HG02571 (cell line): Measurements from ENCODE around the gene METTL25B.

Experiments
- ATAC-seq: cut with Tn5 transposase; IDR thresholded peaks from one replicate; pipeline ENCODE4 v1.9.1; 2021; ENCODE audit warnings: mild to moderate bottlenecking, moderate library complexity; ENCODE audit not compliant: unreplicated experiment

METTL25B gene

DNA sequence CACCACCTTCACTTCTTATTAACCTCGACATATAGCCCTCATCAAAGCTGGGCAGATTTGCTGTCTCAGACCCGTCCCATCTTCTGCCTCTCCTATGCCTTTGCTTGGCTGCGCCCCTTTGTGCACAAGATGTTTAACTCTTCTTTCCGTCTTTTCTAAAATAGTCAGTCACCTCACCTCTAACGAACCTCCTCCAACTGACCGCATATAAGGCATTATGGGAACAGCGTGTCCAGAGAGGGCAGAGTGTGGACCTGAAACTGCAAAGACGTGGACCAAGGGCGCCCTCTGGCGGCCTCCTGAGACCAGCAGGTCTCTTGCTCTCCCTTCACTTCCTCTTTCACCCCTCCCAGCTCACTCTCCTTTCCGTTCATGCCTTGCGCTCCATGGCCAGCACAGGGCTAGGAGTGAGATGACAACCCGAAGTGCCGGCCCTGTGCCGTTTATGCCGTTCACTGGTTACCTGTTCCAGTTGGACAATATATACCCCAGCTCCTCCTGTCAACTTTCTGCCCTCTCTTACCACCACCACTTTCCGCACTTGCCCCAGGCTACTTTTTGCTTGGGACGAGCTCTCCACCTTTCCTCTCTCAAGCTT lies 2.5 kb upstream of the METTL25B start:
- no peak for ATAC-seq

DNA sequence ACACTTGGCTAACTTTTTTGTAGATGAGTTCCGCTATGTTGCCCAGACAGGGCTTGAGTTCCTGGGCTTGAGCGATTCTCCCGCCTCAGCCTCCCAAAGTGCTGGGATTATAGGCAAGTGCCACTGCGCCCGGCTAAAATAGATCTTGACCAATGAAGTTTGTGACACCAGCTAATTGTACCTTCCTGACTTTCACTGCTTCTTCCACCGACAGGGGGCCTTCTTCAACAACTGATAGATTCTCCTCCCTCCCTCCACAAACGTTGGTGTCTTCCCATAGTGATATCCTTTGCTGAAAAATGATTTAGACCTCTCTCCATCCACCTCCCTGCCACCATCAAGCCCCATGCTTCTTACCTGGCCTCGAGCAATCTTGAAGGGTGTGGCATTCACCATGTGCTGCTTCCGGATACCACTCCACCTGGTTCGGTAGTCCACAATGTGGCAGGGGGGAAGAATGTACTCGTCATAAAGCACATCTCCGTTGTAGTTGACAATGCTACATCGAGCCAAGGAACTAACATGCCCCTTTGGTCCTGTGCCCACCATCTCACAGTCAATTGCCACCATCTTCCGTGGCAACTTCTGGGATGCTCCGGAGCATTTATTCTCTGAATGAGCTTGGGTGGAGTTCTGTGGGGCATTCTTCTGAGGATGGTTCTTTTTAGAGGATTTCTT lies 1.6 kb upstream of the METTL25B start:
- no peak for ATAC-seq

DNA sequence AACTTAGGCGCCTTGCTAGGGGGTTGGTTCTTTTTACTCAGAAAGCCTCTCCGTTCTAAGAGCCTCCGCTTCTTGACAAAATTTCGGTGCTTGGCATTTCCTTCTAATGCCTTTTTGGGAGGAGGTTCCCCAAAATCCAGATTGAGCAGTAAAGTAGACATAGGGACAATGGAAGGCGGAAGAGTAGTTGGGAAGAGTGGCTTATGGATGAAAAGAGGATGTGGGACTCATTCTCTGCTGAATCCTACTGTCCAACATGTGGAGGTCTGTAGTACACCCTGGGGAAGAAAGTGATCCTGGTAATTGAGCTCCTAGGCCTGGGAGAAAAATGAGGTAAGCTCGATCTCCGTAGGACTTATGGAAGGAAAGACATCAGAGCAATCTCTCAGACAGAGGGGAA lies 777 bp upstream of the METTL25B start:
- no peak for ATAC-seq

DNA sequence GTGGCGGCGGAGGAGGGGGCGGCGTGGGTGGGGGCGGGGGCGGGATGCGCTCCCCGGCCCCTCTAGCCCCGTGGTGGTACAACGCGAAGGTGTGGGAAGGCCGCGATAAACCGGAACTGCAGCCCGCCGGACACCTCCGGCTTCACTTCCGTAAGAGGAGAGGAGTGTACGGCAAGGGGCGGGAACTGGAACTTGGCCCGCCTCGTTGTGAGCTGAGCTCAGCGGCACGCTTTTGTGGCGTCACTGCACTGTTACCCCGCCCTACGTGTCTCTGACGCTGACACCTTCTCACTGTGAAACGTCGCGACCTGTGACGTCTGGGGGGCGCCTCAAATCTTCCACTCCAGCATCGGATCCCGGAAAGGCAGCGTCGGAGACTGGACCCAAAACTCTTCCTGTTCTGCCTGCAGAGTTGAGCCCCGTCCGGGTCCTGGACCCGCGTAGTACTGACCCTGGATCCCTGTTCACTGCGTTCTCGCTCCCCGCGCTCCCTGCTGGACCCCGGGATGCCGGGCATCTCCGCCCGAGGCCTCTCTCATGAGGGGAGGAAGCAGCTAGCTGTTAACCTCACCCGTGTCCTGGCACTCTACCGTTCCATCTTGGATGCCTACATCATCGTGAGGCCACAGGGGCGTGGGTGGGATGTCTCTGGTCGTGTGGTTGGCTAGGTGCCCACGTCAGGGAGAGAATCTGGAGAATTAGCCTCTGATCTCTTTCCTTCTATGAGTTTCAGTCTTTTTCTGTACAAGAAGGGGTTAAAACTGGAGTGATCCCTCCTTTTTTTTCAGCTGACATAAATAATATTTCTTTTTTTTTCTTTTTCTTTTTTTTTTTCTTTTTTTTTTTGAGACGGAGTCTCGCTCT lies 562 bp downstream of the METTL25B start, which contains the start of gene ISG20L2:
Gene ISG20L2 (minus strand): TSS at position 168 of the 864 bp plus-strand sequence. CDS start 1,114 bp downstream, outside the sequence.
- peak; percentile 86 for ATAC-seq

DNA sequence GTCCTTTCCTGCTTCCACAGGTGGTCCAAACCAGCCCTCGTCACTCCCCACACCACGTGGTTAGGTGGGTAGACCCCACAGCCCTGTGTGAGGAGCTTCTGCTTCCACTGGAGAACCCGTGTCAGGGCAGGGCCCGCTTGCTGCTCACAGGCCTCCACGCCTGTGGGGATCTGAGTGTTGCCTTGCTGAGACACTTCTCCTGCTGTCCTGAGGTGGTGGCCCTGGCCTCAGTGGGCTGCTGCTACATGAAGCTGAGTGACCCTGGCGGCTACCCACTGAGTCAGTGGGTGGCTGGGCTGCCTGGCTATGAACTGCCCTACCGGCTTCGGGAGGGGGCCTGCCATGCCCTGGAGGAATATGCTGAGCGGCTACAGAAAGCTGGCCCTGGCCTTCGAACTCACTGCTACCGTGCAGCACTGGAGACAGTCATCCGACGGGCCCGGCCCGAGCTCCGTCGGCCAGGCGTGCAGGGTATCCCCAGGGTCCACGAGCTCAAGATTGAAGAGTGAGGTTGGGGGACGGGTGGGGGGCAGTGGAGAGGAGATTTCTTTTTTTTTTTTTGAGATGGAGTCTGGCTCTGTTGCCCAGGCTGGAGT lies 5.8 kb downstream of the METTL25B start:
- ATAC-seq = no peak

DNA sequence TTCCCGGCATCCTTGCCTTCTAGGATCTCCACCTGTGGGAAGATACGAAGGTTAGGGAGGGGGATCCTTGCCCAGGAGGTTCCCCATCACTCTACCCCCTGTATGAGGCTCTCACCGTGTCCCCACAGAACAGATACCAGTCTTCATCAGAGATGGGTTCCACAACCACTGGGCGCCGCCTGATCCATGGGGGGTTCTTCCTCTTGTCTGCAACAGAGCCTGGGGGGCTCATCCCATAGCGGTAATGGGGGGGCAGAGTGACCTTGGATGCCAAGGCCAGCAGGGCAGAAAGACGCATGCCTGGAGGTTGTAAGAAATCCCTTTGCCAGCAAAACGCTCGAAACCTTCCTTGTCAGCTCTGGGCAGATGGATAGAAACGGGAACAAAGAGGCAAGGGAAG lies 10.1 kb downstream of the METTL25B start:
- ATAC-seq = no peak

DNA sequence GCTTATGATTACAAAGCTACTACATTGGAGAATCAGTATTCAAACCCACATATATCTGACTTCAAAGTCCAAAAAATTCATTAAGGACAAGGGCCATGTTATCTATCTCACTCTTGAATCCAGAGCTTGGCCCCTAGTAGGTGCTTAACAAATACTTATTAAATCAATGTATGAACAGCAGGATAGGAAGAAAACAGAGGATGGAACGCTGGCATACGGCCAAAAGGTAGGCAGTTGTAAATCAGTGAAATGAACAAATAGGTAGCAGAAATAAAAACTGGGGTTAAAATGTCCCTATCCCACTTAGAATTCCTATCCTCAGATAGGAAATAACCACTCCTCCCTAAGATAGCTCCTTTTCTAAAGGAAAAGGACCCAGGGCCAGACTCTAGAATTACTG lies 10.6 kb downstream of the METTL25B start:
- ATAC-seq = no peak

DNA sequence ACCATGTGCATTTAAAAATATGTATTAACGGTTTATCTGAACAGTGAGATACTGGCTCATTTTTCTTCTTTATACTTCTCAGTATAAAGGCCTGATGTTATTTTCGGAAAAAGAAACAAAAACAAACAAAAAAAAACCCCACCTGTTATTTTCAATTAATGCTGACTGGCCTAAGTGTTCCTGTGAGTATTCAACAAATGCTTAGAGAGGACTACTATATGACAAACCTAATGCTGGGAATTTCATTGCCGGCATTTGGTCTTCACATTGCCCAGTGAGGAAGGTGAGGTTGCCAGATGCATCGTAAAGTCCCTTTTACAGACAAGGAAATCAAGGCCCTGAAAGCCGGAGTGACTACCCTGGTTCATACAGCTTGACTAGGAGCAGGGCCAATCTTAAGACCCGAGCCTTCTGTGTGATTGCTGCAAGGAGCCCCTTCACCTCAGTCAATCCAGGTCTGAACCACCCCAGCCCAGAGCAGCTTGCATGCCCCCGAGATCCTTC lies 12.0 kb downstream of the METTL25B start:
- peak; percentile 0 for ATAC-seq

DNA sequence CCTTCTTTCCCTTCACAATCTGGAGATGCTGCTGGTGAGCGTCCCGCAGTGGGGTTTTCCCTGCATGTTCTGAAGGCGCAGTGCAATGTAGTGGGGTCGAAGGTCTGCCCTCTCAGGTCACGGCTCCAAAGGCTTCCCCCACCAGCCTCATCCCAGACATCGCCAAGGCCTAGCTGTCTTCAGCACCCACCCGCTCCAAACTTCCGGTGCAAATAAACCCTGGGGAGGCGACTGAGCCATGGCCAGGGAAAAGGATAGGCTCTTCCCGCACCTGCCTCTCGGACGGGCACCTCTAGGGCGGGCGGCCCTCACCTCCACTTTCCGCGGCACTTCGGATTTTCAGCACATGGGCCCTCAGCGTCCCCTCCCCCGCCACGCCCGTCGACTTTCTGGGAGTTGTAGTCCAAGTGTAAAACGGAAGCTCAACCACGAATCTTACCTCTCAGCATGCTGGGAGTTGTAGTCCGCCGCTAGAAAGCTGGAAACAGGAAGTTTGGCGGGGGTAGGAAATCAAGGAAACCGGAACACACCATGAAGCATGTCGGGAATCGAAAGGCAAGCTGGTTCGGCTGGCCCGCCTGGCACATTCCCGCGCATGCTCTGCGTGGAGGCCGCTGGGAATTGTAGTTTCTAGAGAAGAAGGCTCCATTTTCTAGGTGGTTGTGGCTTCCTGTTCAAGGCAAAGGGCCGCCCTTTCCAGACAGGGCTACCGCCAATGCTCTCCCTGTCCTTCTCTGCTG lies 12.6 kb downstream of the METTL25B start, which contains the start of gene MRPL24:
Gene MRPL24 (minus strand): TSS at position 348 of the 740 bp plus-strand sequence. CDS start 2,384 bp downstream, outside the sequence.
- peak; percentile 84 for ATAC-seq

DNA sequence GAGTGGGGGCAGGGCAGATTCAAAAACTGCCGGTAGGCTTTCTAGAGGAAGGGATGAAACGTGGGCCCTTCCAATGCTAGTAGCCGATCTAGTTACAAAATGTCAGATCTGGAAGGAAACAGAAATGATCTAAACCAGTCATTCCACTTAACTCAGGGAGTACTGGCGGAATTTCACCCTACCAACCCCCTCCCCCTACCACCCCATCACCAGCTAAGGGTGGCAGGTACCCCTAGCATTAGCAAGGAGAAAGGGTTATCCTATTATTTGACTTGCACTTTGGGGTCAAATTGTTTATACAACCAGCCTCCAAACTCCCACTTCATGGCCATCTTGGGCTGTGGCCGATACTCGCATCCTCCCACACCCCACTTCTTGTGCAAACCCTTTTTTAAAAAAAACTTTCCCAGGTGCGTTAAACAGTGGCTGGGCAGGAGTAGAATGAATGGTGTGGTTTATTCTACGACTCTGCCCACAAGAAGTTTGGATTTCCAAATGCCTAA lies 13.3 kb downstream of the METTL25B start:
- no peak for ATAC-seq

DNA sequence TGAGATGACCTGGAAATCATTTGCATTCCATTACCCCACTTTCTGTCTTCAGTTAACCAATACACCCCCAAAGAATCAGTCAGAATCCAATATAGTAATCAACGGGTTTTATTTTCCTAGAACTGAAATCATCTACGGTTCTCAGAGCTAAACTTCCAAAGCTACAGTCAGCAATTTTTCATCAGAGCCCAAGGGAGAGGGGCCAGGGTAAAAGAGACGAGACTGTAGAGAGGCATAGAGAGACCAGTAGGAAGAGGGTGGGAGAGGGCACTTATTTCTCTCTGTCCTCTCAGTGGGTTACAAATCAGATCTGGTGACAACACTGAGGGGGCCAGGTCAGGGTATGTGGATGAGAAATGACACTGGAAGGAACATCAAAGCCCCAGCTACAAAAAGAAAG lies 13.7 kb downstream of the METTL25B start:
- no peak for ATAC-seq

DNA sequence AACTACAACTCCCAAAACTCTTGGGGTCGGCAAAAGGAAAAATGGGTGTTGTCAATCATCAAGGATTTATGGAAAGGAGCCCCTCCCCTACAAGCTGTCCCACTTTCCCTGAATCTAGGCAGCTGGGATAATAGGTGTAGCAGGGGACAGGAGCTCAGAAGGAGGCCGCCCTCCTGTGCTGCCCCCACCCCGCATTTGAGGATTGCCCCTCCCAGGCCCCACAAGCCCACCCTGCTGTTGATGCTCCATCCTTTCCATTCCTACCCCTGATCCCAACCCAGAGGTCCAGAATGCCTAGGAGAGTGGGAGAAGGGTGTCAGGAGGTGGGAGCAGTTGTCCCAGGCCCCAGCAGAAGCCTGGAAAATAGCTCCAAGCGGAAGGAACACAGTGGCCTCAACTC lies 14.5 kb downstream of the METTL25B start:
- no peak for ATAC-seq

DNA sequence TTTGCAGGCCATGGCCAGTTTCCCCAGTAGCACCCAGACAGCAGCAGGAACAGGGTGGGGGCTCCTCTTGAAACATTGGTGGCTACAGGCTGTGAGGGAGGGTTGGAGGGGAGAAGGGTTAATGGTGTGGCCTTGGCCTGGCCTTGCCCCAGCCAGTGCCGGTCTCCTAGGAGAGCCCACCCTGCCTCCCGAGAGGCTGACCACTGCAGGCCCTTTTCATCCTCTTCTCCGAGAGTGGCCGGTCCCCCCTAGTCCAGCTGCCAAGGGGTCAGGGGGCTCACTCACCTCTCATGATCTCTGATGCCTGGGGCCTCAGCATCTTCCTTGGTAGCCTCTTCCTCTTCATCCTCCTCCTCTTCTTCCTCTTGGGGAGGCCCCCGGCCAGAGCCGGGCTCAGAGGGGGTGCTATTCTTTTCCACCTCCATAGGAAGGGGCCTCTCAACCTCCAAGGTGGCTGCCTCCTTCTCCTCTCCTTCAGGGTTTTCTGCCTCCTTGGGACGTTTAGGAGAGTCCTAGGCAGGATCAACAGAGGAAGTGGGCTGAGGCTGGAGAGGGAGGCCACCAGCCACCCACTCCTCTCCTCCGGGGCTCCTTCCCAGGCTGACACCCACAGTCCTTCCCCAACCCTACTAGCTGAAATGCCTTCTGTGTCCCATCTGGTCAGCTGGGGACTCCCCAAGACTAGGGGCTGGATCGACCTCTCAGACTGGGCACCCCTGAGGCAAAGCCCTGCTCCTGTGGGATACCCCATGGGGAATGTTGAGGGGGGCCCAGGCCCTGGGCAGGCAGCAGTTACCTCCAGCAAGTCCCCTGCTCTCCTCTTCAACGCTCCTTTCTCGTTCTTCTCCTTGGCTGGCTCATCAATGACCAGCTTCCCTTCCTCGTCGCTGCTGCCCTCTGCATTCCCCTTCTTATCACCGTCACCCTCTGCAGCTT lies 15.4 kb downstream of the METTL25B start:
- ATAC-seq = no peak

DNA sequence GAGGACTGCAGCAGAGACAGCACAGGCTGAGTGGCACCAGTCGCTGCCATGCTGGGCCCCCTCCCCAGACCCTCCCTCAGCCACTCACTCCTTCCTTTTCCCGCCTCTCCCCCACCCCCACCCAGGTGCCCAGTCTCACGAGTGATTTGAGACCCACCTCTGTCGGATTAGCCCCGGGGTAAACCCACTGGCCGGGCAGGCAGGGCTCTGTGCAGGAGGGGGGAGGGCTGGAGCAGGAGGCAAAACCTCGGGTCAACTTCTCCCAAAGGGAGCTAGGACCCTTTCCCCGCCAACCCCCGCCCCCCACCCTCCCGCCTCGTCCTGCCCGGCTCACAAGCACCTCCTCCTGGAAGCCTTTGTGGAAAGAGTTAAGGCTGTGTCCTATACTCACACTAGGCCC lies 16.1 kb downstream of the METTL25B start:
- no peak for ATAC-seq

DNA sequence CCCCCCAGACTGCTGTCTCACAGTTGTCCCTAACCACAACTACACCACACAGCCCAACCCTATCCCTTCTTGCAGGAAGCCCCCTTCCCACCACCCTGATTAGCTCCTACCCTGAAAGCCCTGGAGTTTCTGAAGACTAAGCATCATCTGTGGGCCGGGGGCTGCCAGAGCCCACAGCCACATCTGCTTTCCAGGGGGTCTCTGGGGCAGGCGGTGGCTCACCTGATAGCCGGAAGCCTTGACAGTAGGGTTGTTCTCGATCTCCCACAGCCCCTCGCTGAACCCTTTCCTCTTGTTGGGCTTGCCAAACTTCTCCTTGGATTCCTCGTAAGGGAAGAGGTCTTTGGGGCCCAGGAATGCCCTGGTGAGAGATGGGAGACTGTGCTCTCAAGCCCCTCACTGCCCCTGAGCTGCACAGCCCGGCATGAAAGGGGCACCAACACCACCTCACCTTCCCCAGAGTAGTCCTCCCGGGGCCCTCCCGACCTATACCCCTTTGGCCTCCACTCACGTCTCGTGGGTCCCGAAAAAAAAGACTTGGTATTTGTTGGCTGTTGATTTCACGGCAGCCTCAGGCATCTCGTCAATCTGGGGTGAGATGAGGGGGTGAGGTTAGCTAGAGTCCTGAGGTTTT lies 16.6 kb downstream of the METTL25B start:
- ATAC-seq = no peak

DNA sequence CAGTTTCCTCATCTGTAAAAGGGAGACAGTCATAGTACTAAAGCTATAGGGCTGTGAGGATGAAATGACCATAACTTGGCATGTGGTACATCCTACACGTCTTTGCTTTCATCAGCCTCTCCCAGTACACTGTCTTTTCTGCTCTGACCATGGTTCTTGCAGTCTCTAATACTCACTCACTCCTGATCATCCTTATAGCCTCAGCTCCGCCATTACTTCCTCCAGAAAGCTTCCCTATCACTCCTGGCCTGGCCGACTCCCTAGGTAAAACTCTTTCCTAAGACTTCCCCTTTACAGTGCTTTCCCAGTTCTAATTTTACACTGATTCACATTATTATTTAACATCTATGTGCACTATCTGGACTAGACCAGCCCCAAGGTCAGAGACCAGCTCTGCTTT lies 17.6 kb downstream of the METTL25B start:
- ATAC-seq = no peak

DNA sequence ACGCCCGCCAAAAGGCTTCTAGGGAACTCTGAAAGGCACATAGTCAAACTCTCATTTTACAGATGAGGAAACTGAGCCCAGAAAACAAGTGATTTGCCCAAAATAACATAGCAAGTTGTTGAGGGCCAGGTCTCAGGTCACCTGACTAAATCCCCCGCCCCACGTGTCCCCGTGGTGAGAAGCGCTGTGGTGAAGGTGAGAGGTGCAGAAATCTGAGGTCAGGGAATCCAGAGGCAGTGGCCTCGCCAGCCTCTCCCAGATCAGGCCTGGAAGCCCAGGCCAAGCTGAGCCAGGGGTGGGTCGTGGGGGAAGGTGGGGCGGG lies 18.1 kb downstream of the METTL25B start:
- ATAC-seq = no peak

DNA sequence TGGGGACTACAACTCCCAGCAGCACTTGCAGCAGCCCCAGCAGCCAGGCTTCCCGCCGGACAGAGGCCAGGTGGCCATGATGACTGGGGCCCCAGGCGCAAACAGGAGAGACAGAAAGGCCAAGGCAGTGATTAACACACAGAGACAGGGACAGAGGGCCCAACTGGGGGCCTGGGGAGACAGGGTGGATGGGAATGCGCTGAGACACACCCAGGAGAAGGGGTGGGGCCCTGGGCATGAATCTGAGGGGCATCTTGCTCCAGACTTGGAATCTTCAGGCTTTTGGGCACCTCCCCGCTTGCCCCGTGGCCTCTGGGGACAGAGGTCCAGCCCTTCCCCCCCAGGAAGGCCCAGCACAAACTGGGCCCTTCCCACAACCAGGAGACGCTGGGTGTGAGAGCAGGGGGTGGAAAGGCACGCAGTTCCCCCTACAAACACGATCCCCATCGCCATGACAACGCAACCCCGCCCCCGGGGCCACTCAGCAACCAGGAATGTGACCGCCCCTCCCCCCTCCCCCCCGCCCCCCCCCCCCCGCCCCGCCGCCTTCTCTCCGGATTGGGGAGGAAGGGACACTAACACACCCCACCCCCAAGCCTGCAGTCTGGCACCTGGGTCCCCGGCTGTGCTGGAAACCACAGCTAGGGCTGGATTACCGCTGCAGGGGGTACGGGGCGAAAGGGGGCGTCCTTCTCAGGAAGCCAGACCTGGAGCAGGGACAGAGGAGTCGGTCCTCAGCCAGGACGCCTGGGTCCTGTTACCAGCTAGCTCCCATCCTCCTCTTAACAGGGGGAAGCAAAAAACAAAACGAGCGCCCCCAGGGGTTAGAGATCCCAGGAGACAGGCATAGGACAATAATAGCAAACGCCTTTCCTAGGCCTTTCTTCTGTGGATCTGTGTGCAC lies 18.7 kb downstream of the METTL25B start:
- ATAC-seq = no peak
